HG03175 (cell line): ENCODE measurements around the gene CDC25C.
"Not testable (repeated sequence)": the region's sequence is repeated elsewhere in the genome, so short reads cannot be mapped to it uniquely, and the experiment has no call there.

ENCODE experiments used
- ATAC-seq: cut with Tn5 transposase; IDR thresholded peaks from one replicate; pipeline ENCODE4 v1.9.1; 2021; ENCODE audit warnings: mild to moderate bottlenecking, moderate library complexity; ENCODE audit not compliant: unreplicated experiment

Gene CDC25C

GRCh38 chr5:138280915-138281314 is 50.7 kb downstream of the CDC25C start:
- no peak for ATAC-seq

- no peak for ATAC-seq
These were observed 55.1 kb downstream of the CDC25C start for GRCh38 chr5:138276402-138277054.

DNA sequence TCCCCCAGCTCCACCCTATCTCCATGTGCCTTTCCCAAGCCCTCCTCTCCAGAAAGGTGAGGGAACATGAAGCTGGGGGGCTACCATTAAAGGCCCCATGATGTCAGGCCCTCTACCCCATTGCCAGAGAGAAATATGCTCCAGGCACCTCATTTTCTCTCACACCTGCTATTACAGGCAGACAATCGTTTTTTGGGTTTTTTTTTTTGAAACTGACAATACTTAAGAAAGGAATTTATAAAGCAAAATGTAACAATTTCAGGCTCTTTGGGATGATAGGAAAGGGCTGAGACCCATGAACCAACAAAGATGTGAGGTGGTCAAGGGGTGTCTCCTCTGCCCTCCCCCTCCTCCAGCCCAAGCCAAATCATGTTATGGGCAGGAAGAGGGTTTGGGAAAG is 55.7 kb downstream of the CDC25C start:
- ATAC-seq, result no peak

DNA sequence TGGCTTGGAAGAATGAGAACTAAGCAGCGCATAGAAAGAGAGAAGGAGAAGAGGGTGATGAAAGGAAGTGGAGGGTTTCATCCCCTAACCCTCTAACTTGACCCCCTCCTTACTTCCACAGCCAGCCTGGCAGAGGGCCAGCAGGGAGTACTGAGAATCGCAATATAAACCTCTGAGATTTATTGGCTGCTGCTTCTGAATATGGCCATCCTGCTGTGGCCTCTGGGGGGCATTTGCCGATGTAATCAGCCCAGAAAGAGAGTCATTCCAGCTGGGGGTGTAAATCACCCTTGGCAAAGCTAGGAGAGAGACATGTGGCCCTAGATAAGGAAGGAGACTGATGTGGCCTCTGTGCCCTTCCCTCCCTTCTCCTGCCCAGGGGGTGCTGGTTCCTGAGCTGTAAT is 56.2 kb downstream of the CDC25C start:
- no peak for ATAC-seq

DNA sequence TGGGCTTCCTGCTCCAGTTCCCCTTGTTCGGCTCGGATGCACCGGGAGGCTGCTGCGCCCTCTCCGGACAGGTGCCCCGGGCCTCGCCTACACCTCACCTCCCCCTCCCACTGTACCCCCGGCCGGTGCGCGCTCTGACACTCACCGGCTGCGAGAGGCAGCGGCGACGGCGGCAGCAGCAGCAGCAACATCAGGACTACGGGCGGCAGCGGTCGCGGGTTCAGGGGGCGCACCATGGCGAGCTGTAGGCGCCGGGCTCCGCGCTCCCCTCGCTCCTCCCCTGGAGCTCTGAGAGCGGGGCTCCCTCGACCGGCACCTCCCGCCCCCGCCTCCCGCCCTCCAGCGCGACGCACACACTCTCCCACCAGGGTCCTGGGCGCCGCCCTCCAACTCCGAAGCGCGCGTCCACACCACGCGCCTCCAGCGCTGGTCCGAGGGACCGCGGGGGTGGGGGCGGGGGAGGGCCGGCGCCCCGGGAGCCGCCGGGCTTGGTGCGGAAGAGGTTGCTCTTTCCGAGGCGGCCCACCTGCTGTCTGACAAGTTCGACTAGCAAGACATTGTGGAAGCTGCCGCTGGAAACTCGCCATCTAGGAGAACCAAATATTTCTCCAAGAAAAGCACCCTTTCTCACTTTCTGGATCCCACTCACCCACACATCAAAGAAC is 57.3 kb downstream of the CDC25C start, which contains the start of gene GFRA3:
Gene GFRA3 (minus strand): TSS at position 433 of the 665 bp plus-strand sequence. CDS start 197 bp downstream, at position 236.
- ATAC-seq, result no peak

GRCh38 chr5:138273834-138274188 is 57.8 kb downstream of the CDC25C start:
- no peak for ATAC-seq

GRCh38 chr5:138272681-138273080 is 58.9 kb downstream of the CDC25C start:
- no peak for ATAC-seq

DNA sequence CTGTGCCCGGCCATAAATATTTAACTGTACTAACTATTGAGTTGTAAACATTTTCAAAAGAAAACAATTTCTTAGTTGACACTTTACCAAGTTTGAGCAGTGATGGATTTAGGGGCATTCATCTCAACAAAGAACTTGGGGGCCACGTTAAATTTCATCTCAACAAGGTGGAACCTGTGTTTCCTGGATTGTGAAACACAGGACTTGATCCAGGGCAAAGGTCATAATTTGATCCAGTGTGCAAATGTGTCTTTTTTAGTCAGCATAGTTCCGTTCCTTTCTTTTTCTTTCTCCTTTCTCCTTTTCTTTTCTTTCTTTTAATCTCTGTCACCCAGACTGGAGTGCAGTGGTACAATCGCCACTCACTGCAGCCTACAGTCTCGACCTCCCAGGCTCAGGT is 60.3 kb downstream of the CDC25C start:
- no peak for ATAC-seq

- ATAC-seq, result no peak
These were observed 67.4 kb downstream of the CDC25C start for GRCh38 chr5:138264183-138264582.

- ATAC-seq, result no peak
These were observed 68.0 kb downstream of the CDC25C start for GRCh38 chr5:138263581-138263980.

- ATAC-seq, result no peak
These were observed 72.8 kb downstream of the CDC25C start for GRCh38 chr5:138258704-138259292.

DNA sequence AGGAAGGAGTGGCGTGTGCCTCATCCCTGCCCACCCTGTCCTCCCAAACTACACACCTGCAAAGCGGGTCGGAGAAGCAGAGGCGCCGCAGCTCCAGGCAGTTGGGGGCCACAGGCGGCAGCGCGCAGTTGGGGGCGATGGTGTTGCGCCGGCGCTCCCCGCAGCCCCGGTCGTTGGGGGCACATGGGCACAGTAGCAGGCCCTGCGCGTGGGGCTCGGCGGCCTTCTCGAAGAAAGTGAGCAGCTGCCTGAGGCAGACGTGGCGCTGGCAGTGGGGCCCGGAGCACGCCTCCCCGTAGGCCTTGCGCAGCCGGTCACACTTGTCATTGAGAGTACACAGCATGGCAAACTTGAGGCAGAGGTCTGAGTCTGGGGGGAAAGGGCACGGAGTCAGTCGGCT is 74.0 kb downstream of the CDC25C start:
- ATAC-seq, result no peak

- ATAC-seq, result no peak
These were observed 78.7 kb downstream of the CDC25C start for GRCh38 chr5:138252944-138253343.

- not testable (repeated sequence) for ATAC-seq
These were observed 83.8 kb downstream of the CDC25C start for GRCh38 chr5:138247800-138248199.

DNA sequence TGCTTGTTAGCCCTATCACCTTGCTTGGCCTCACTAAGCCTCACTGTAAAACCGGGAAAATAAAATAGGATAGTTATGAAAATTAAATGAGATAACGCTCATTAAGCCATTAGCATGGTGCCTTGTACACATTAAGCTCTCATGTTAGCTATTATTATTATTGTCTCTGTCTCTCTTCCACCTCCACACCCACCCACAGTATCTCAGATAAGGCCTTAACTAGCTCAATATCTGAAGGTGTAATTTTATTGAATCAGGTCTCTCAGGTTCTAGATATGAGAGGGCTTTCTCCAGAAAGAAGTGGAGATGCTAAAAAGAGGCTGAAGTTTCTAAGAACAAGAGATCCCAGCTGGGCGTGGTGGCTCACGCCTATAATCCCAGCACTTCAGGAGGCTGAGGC is 84.8 kb downstream of the CDC25C start:
- ATAC-seq, result no peak

GRCh38 chr5:138246334-138246733 is 85.3 kb downstream of the CDC25C start:
- no peak for ATAC-seq

DNA sequence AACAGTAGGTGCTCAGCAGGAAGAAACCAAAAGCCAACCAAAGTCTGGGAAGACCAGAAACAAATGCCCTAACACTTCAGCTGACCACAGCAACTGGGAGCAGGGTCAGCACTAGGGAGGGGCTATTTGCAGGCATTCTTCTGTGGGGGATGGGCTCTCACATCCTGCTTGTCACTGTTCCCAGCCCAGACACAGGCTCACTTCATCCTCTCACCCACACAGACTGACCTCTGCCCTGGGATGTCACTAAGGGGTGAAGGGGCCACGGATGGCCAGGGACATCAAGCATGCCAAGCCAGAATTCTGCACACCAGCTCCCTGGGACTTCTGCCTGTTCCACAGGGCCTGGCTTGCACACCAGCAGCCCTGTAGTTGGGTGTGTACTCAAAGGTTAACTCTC is 85.9 kb downstream of the CDC25C start:
- no peak for ATAC-seq

DNA sequence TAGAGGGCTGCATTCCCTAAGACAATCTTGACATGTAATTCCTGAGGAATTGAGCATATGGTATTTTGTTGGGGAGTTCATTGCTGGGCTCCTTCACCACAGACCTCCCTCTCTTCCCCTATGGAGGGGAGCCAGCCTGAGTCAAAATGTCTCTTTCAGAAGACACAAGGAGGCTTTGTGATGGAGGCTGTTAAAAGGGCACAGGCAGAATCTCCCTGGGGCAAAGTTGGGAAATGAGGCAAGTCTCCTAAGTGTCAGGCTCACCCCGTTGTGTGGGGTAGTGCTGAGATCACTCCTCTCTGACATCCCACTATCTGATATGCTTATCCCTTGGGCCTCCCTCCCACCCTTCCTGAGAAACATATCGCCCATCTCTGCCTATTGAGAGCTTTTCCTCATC is 87.8 kb downstream of the CDC25C start:
- ATAC-seq, result no peak

GRCh38 chr5:138241688-138242571 is 89.7 kb downstream of the CDC25C start:
- no peak for ATAC-seq

DNA sequence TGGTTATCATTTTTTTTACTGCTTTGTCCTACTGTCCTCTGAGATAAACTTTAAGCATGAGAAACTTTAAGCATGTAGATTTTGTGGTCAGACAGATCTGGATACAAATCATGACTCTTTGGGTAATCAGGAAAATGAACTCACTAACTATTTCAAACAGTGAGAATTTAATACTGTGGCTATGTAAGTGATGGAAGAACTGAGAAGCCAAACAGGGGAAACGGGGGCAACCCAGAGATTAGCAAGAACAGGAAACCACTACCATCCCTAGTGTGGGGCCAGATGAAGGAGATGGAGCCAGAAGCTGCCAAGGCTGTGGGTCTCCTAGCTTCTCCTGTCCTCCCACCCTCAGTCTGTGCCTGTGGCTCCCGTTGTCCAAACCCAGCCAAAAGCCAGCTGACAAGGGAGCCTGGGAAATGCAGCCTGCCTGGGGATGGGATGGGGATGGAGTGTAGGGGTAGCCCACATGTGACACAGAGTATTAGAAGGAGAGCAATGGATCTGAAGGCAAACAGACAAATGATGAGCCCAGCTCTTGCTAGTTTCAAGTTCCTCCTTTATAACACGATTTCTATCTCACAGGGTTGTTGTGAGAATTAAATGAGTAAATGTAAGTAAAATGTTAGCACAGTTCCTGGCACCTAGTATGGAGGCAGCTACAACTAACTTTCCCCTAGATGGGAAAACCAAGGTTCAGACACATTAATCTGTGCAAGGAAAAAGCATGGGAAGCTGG is 90.8 kb downstream of the CDC25C start:
- ATAC-seq, result no peak

DNA sequence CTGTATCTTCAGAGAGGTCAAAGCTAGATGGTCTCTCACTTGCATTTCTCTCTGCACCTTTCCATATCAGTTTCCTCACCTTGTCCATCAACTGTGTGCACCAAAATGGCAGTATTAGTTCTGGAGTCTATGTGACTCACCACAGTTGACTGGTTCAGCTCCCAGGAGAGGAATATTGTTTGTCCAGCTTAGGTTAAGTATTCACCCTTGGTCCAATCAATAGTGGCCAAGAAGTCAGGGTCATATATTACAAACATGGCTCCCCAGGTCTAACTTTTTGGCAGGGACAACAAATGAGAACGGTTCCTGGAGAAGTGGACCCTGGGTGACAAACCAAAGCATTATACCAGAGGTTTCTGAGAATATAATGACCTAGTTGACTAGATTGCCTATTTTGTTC is 93.6 kb downstream of the CDC25C start:
- ATAC-seq, result no peak
